Testis (tissue), 3 donors: ENCODE data around the gene IGF2R. TPM values are rescaled to one million over a fixed set of nuclear protein-coding genes. Genes with fewer than 3 reads are reported as not detected.
A peak's percentile ranks its signal among the peaks of the same experiment; 100 is the strongest.

ENCODE experiments used
- DNase-seq: peaks from one replicate; pipeline ENCODE4 v3.0.0-alpha.2; 2019
- H3K27ac ChIP-seq, 2 donors: fragments of 200-600 bp; sonication (generic); one replicate each; pipeline ENCODE4 v1.5.1; 2019
- H3K27me3 ChIP-seq: fragments of 200-600 bp; sonication (generic); one replicate; pipeline ENCODE4 v1.5.1; 2019
- H3K36me3 ChIP-seq: fragments of 200-600 bp; sonication (generic); one replicate; pipeline ENCODE4 v1.5.1; 2017; ENCODE audit warnings: low read depth; ENCODE audit errors: missing control alignments
- H3K4me1 ChIP-seq: fragments of 200-600 bp; sonication (generic); one replicate; pipeline ENCODE4 v1.5.1; 2019
- H3K4me3 ChIP-seq, 2 donors: fragments of 200-600 bp; sonication (generic); one replicate each; pipeline ENCODE4 v1.5.1; 2017 to 2019
- H3K9me3 ChIP-seq: fragments of 200-600 bp; sonication (generic); one replicate; pipeline ENCODE4 v1.5.1; 2017
- POLR2A ChIP-seq: fragments of 450-650 bp; IDR thresholded peaks from one replicate; pipeline ENCODE4 v1.6.1; 2017; ENCODE audit warnings: antibody characterized with exemption, mild to moderate bottlenecking, moderate library complexity
- WGBS, 2 donors: methylation state at CpG; one replicate each; pipeline ENCODE4 v1.1.5; 2018; 5-methylcytosine and 5-hydroxymethylcytosine counted together
- intact Hi-C: fragments of 100-400 bp; cut with DNase I; formaldehyde crosslinking; loops from one replicate; pipeline ENCODE4 v1.15.1; 2023; ENCODE audit warnings: low total_unique reads
- polyA plus RNA-seq: library from polyadenylated mRNA; stranded (reverse); fragments of 350-450 nt; fragmentation: Illumina TruSeq; extraction: RNeasy Lipid Tissue Mini Kit (QIAGEN cat#74804); gene quantifications from one replicate; pipeline ENCODE4 v1.2.3, GENCODE V29; 2014; ENCODE audit warnings: low read depth, low replicate concordance; ENCODE audit not compliant: insufficient read depth
- total RNA-seq, 2 donors: library from RNA; depleted of rRNA; stranded (reverse); fragments of >200 nt; gene quantifications; one replicate each; pipeline ENCODE4 v1.2.3, GENCODE V29; 2016
- TF ChIP-seq, protein P1 (sequence below), 3 experiments: fragments of 450-650 bp in 2 of 3; fragments of 200-600 bp in 1 of 3; sonication (generic) in 1 of 3; IDR thresholded peaks; one replicate each; pipeline ENCODE4 v1.5.1; 2016 to 2019; ENCODE audit warnings: antibody characterized with exemption in 3 of 3, mild to moderate bottlenecking in 2 of 3, moderate library complexity in 1 of 3

The IGF2R gene
- total and polyA plus RNA-seq, 3 donors from 2014 or later = 47.3 to 109 (median 84.6) TPM

DNA sequence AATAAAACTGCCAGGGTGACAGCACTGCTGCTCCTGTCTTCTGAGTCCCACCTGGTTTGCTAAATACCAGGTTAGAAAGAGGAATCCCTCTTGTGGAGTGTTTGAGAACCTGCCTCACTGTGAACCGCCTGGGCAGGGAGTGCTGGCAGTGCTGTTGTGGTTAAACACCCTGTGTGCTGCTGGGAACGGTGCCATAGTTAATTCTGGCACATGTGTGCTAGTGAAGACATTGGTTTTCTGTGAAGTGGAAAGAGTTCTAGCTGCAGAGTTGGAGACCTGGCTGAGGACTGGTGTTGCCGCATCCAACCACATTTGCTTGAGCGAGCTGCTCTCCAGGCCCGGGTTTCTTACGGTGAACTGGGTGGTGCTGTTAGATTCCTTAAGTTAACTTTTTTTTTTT is 72.7 kb downstream of the IGF2R start:
- Histone ChIP-seq H3K36me3 (no peaks in the 10 kb centered on the region), H3K4me1 (no peaks in the 10 kb centered on the region), H3K4me3 (no peak overlapping the region), H3K27me3 (no peaks in the 10 kb centered on the region), H3K27ac (no peak overlapping the region), H3K9me3 (no peaks in the 10 kb centered on the region)
- TF ChIP-seq, protein P1, sequence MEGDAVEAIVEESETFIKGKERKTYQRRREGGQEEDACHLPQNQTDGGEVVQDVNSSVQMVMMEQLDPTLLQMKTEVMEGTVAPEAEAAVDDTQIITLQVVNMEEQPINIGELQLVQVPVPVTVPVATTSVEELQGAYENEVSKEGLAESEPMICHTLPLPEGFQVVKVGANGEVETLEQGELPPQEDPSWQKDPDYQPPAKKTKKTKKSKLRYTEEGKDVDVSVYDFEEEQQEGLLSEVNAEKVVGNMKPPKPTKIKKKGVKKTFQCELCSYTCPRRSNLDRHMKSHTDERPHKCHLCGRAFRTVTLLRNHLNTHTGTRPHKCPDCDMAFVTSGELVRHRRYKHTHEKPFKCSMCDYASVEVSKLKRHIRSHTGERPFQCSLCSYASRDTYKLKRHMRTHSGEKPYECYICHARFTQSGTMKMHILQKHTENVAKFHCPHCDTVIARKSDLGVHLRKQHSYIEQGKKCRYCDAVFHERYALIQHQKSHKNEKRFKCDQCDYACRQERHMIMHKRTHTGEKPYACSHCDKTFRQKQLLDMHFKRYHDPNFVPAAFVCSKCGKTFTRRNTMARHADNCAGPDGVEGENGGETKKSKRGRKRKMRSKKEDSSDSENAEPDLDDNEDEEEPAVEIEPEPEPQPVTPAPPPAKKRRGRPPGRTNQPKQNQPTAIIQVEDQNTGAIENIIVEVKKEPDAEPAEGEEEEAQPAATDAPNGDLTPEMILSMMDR (IDR thresholded peaks at IDR 0.05) = no peak
- no peak for TF ChIP-seq POLR2A
- intact Hi-C loops = no loop called here
- 67 to 68% methylated on average over 6 of the region's 6 CpGs for WGBS, 2 donors
- DNase-seq = peak; percentile 49

DNA sequence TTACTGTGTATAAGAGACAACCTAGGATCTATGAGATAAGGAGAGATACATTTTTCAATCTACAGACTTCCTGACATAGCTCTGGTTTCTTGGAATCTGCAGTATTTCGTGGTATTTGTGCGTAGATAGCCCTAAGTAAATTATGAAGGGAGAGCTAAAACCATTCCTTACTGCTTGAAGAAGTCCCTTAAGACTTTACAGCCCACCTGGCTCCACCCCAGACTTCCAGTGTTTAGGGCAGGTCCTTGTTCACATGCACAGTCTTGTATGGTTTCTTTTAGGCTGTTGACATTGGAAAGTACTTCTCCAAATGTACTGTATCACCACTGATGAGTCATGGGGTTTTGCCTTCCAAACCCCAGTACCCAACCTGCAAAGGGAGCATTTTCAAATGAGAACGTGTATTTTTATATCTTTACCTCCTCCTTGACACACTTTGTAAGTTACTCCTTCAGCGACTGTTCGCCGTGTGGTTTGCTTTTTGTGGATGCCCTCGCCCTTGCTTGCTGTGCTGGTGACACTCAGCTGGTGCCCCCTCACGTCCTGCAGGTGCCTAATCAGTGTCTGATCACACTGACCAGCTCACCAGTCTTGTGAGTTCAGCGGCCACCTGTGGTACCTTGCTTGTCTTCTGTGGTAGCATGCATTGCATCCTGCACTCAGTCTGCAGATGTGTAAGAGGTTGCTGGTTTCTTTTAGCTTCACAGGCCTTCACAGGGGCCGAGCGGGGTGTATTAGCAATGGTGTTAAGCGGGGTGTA is 73.3 kb downstream of the IGF2R start:
- intact Hi-C loops = no loop called here
- H3K36me3 ChIP-seq = no peaks in the 10 kb centered on the region

DNA sequence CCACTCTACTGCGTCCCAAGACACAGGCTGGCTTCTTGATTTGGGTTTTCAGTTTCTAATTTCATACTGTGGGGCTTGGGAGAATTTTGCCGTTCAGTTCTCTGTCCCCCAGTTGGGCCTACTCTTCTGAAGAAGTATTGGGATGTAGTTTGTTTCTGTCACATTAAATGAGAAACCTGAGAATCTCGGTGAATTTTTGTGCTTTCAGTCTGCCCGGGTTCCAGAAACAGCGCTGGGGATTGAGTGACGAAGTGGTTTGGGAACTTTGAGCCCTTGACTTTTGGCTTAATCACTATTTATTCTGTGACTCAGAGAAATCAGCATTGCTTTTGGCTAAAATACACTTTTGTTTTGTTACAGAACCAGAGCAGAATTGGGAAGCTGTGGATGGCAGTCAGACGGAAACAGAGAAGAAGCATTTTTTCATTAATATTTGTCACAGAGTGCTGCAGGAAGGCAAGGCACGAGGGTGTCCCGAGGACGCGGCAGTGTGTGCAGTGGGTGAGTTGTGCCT is 74.0 kb downstream of the IGF2R start:
- DNase-seq = no peak
- WGBS, 2 donors = 72 to 83% methylated on average over 11 of the region's 11 CpGs
- intact Hi-C loops = no loop called here
- Histone ChIP-seq H3K27ac (no peak overlapping the region), H3K4me1 (no peaks in the 10 kb centered on the region), H3K4me3 (no peak overlapping the region), H3K9me3 (no peaks in the 10 kb centered on the region), H3K27me3 (no peaks in the 10 kb centered on the region), H3K36me3 (no peaks in the 10 kb centered on the region)
- TF ChIP-seq POLR2A = no peak
- TF ChIP-seq, protein P1 (IDR thresholded peaks at IDR 0.05) = no peak

More for the DNA sequence above, 73.3 kb downstream of the IGF2R start:
- Histone ChIP-seq H3K27me3 (no peaks in the 10 kb centered on the region), H3K9me3 (no peaks in the 10 kb centered on the region), H3K4me1 (no peaks in the 10 kb centered on the region), H3K27ac (no peak overlapping the region), H3K4me3 (no peak overlapping the region)
- no peak for TF ChIP-seq POLR2A
- TF ChIP-seq, protein P1 (IDR thresholded peaks at IDR 0.05) = no peak
- no peak for DNase-seq
- 89 to 92% methylated on average over 12 of the region's 12 CpGs for WGBS, 2 donors

DNA sequence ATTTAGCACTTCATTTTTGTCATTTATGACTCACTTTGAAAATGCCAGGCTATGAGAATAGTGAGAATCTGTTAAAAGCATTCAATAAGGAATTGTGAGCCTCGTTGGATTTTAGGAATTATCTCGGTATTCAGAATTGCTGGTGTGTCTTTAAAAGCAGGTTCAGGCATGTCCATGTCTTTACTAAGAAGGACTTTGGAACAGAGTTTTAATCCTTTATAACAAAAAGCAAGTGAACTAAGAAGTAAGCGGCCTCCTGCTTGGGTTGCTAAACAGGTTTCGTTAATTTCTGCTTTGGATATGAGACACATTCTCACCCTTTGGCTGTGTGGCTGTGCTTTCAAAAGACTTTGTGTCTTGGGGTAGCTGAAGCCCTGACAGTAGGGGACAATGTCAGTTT is 74.9 kb downstream of the IGF2R start:
- WGBS, 2 donors = 89 to 95% methylated on average over 4 of the region's 4 CpGs

More for the DNA sequence above, 74.9 kb downstream of the IGF2R start:
- DNase-seq = no peak
- Histone ChIP-seq H3K27me3 (no peaks in the 10 kb centered on the region), H3K27ac (no peak overlapping the region), H3K9me3 (no peaks in the 10 kb centered on the region), H3K4me3 (no peak overlapping the region), H3K4me1 (no peaks in the 10 kb centered on the region), H3K36me3 (no peaks in the 10 kb centered on the region)
- intact Hi-C loops = no loop called here
- TF ChIP-seq POLR2A = no peak
- TF ChIP-seq, protein P1 (IDR thresholded peaks at IDR 0.05) = no peak
